ENCODE measurements around the gene FBXL7. TPM values are rescaled to one million over a fixed set of nuclear protein-coding genes. Genes with fewer than 3 reads are reported as not detected.
A peak's percentile ranks its signal among the peaks of the same experiment; 100 is the strongest.

The FBXL7 gene
- total RNA-seq, 6 experiments from 2014 or later = 12.7 to 19.2 (median 16.8) TPM

DNA sequence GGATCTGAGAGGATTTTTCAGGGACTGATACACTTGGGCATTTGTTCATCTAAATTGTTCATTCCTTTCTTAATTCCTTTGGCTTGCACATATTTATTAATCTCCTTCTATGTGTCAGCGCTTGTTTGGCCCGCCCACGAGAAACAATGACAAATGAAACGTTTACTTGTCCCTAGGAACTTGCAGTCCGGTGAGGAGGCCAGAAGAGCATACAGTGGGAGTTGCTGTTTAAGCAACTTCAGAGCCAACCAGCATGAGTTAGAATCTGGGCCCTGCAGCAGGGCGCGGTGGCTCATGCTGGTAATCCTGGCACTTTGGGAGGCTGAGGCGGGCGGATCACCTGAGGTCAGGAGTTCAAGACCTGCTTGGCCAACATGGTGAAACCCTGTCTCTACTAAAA is 18.8 kb downstream of the FBXL7 start:
- peaks cover 56% of the 10 kb centered on the region for H3K4me1 Mint-ChIP-seq (ENCODE audit: low read depth)
- no peak for DNase-seq
- no peaks in the 10 kb centered on the region for H3K9me3 Mint-ChIP-seq
- no peak overlapping the region for H3K27ac Mint-ChIP-seq
- no peak overlapping the region for H3K4me3 Mint-ChIP-seq
- TF ChIP-seq, protein P1, sequence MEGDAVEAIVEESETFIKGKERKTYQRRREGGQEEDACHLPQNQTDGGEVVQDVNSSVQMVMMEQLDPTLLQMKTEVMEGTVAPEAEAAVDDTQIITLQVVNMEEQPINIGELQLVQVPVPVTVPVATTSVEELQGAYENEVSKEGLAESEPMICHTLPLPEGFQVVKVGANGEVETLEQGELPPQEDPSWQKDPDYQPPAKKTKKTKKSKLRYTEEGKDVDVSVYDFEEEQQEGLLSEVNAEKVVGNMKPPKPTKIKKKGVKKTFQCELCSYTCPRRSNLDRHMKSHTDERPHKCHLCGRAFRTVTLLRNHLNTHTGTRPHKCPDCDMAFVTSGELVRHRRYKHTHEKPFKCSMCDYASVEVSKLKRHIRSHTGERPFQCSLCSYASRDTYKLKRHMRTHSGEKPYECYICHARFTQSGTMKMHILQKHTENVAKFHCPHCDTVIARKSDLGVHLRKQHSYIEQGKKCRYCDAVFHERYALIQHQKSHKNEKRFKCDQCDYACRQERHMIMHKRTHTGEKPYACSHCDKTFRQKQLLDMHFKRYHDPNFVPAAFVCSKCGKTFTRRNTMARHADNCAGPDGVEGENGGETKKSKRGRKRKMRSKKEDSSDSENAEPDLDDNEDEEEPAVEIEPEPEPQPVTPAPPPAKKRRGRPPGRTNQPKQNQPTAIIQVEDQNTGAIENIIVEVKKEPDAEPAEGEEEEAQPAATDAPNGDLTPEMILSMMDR (IDR thresholded peaks at IDR 0.05) = no peak
- H3K27me3 Mint-ChIP-seq (ENCODE audit: insufficient read depth) = peaks cover 2% of the 10 kb centered on the region
- peaks cover 12% of the 10 kb centered on the region; the same call in 1 of the 2 replicates for H3K36me3 Mint-ChIP-seq (ENCODE audit: low read depth)

DNA sequence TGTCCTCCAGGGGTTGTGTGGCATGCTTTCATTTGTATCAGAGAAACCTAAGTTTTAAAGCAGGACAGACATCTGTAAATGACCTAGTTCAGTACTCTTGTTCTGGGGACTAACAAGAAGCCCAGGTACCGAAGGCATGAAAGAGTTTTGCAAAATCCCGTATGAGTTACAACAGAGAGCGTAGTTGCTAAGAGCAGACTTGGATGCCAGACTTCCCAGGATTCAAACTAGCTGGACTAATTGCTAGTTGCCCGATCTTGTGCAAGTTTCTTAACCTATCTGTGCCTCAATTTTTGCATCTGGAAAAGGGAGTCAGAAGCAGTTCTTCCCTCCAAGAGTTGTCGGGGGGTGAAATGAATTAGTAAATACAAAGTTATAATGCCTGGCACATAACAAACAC is 20.9 kb downstream of the FBXL7 start:
- Mint-ChIP-seq H3K27ac (peak overlapping the region; percentile 19; the same call in 1 of the 2 replicates), H3K27me3 (ENCODE audit: insufficient read depth) (peaks cover 2% of the 10 kb centered on the region), H3K4me3 (peak overlapping the region; percentile 62), H3K36me3 (ENCODE audit: low read depth) (peaks cover 15% of the 10 kb centered on the region), H3K9me3 (no peaks in the 10 kb centered on the region), H3K4me1 (ENCODE audit: low read depth) (peaks cover 56% of the 10 kb centered on the region)
- TF ChIP-seq, protein P1 (IDR thresholded peaks at IDR 0.05) = no peak
- DNase-seq = no peak

DNA sequence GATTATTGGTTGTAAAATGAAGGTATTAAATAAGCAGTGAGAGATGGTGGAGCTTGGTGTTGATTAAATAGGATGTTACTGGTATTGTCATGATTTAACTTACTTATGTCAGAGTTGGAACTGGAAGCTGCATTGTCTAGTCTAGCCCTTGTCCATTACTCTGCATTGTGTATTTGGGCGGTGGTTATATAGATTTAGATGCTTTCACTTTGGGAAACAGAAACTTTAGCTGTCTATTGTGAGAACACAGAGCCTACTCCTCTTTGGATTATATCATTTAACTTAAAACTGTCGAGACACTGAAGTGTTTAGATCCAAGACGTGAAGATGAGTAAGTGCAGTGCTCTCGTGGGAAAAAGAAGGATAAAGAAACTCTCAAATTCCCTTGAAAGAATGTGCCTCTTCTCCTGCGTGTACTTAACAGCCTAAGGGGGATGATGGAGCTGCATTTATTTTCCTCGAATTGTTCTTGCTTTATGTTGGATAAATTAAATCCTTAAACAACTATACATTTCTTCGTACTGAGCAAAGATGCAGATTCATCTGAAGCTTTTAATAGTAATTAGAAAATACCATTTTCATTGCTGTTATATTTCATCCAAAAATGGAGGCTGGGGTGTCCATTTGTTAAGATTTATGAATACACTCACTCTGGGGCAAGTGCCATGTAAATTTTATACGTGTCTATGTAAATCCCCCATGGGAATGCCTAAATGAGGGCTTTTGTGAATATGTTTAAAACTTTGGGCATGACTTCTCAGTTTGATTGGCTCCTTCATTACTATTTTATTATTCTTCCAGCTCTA is 21.6 kb downstream of the FBXL7 start:
- Mint-ChIP-seq H3K27me3 (ENCODE audit: insufficient read depth) (peaks cover 2% of the 10 kb centered on the region), H3K27ac (peak overlapping the region; percentile 19), H3K36me3 (ENCODE audit: low read depth) (peaks cover 21% of the 10 kb centered on the region), H3K9me3 (no peaks in the 10 kb centered on the region), H3K4me3 (peak overlapping the region; percentile 62), H3K4me1 (ENCODE audit: low read depth) (peaks cover 62% of the 10 kb centered on the region)
- TF ChIP-seq, protein P1 (IDR thresholded peaks at IDR 0.05) = no peak
- no peak for DNase-seq

DNA sequence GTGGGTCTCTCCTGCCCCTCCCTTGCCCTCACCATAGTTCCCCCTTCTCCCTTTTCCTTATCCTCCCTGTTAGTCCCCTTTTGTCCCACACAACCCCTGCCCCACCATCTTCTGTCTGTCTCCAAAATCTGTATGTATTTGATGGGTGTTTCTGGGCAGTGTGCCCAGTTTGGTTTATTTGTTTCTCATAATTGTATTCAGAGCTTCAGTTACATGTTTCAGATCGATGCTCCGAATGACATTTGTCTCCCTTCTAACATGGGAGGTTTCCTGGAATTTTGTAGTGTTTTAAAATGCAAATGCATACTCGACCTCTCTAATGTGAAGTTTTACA is 22.2 kb downstream of the FBXL7 start:
- TF ChIP-seq, protein P1 (IDR thresholded peaks at IDR 0.05) = no peak
- Mint-ChIP-seq H3K4me1 (ENCODE audit: low read depth) (peaks cover 62% of the 10 kb centered on the region), H3K27me3 (ENCODE audit: insufficient read depth) (peaks cover 2% of the 10 kb centered on the region), H3K9me3 (no peaks in the 10 kb centered on the region), H3K36me3 (ENCODE audit: low read depth) (peaks cover 20% of the 10 kb centered on the region), H3K4me3 (no peak overlapping the region), H3K27ac (no peak overlapping the region)
- DNase-seq = no peak

DNA sequence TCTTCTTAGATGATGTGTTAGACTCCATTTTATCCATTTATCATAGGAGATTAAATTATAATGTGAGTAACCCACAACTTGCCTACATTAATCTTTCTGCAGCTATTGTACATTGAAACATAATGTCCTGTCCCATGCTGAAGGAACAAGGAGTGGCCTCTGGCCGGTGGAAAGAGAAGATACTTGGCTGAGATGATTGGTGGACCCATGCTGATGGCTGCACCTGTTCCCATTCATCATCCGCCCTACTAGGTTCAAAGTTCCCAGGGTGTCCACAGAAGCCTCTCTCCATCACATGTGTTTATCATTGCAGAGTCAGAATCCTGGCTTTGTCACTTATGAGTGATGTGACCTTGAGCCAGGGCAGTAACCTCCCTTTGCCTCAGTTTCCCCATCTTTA is 24.7 kb downstream of the FBXL7 start:
- no peak overlapping the region for H3K4me3 Mint-ChIP-seq
- peaks cover 40% of the 10 kb centered on the region for H3K4me1 Mint-ChIP-seq (ENCODE audit: low read depth)
- no peak for DNase-seq
- H3K36me3 Mint-ChIP-seq (ENCODE audit: low read depth) = peaks cover 8% of the 10 kb centered on the region
- TF ChIP-seq, protein P1 (IDR thresholded peaks at IDR 0.05) = no peak
- no peaks in the 10 kb centered on the region for H3K9me3 Mint-ChIP-seq
- no peak overlapping the region for H3K27ac Mint-ChIP-seq
- H3K27me3 Mint-ChIP-seq (ENCODE audit: insufficient read depth) = no peaks in the 10 kb centered on the region; the same call in none of the 2 replicates
